Hematopoietic multipotent progenitor cell treated with erythropoietin and hydrocortisone succinate and interleukin-3 and kit ligand, for 17 days (in vitro differentiated cells): Measurements from ENCODE around the gene ANGPT4.
"Not testable (repeated sequence)": the region's sequence is repeated elsewhere in the genome, so short reads cannot be mapped to it uniquely, and the experiment has no call there.

Experiments
- DNase-seq: peaks from one replicate; pipeline ENCODE4 v3.0.0-alpha.2; 2015; ENCODE audit warnings: low spot score

The ANGPT4 gene

DNA sequence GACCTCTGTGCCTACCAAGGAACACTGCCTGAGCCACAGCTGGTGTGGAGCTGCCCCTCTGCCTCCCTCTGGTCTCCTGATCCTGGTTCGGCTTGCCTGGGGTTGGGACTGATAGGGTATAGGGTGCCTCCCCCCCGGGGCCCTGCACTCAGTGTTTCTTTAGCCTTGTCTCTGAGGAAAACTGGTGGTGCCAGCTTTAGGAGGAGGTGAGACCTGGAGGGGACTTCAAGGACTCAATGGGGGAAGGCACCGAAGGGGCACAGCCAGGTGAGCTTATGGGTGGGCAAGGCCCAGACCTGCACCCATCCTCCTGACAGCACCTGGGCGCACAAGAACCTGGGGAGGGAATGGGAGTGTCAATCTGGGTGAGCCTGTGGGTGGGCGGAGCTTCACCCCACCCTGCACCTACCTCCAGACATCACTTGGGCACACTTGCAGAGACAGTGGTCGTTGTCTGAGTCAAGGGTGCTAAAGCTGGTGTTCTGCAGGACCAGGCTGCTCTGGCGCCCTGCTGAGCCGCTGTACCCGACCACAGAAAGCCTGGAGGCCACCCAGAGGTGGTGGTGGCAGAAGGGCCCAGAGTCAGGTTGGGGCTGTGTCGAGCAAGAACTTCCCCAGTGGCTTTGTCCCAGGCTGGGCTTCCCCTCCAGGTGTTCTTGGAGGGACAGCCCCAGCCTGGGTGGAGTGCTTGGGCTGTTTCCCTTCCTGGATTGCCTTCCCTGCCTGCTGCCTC lies 42.1 kb downstream of the ANGPT4 start:
- no peak for DNase-seq

DNA sequence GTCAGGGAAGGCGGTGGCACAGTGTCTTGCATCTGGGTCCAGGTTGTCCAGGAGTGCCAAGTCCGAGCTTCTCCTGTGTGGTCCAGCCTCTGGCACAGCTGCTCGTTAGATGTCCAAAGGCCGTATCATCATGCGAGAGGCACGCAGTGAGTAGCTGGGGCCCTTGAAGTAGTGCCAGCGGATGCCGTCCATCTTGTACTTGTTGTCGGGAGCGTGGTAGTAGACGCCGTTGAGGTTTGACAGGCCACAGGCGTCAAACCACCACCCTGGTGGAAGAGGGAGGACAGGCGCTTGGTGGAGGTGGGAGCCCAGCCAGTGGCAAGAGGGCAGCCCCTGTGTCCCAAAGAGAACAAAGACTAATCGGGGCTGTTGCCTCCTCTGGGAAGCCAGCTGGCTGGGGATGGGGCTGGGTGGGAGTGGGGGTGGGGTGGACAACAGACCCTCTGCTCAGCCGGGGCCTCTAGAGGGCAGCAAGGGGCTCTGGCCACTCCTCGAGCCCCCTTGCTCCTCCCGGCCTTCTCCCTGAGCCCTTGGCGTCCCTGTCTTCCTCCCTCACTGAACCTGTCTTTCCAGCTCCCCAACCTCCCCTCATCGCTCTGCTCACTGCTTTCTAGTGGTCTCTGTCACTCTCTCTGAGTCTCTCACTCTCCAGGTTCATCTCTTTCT lies 43.1 kb downstream of the ANGPT4 start:
- DNase-seq = no peak

GRCh38 chr20:871948-872347 lies 44.2 kb downstream of the ANGPT4 start:
- DNase-seq = no peak

GRCh38 chr20:871436-871835 lies 44.7 kb downstream of the ANGPT4 start:
- no peak for DNase-seq

DNA sequence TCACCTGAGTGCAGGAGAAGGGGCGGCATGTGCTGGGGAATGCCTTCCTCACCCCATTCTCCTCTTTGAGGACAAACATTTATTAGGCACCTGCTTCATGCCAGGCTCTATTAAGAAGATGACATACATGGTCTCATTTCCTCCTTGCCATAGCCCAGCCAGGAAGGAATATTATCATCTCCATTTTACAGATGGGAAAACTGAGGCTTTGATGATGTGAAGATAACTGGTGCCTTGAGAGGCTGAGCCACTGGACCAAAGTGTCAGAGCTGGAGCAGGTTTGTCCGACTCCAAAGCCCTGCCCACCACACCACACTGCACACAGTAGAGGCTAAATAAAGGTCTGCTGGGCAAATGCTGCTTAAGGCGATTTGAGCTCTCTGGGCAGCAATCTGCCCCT lies 45.4 kb downstream of the ANGPT4 start:
- no peak for DNase-seq

- no peak for DNase-seq
Measured at GRCh38 chr20:869606-870005, 46.5 kb downstream of the ANGPT4 start.

DNA sequence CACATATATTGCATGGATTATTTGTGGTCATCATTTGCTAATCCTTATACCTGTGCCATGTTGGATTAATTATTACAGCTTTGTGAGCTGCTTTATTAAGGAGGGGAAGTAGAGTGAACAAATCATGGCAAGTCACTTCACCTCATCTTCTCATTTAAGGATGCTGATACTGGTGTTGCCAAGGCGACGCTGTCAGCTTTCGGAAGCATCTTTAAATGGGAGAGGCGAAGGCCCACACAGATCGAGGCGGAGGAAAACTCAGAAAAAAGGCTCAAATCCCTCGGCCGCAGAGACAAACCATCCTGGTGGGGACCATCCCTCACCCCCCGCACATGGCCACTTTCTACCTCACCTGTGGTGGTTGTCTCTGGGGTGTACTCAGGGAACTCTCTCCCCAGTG lies 47.9 kb downstream of the ANGPT4 start:
- no peak for DNase-seq

DNA sequence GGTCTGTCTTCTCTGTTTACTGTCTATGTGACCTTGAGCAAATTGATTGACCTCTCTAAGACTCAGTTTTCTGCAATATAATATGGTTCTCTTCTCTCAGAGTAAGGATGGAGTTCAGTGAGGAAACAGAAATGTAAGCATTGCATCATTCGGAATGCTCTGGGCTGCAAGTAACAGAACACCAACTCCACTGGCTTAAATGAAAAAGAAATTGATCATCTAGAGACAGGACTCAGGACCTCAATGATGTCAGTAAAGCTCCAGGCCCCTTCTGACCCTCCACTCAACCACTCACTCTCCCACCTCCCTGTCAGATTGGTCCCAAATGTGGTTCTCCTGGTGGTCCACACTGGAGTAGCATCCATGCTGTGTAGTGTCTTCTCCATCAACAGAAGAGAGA lies 50.7 kb downstream of the ANGPT4 start:
- DNase-seq = no peak

DNA sequence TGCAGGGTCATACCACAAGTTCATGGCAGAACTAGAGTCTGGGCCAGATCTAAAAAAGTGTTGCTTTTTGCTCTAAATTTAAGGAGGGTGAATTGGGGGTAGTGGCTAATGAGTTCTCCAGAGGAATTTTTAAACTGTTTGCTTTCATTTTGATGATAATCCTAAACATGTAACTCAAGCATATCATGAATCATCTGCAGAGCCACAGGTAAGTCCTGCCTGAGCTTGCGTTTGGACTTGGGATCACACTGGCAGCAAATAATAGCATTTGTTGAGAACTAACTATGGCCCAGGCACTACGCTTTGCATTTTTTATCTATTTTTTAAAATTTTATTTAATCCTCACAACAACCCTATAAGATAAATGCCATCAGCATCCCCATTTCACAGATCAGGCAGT lies 55.2 kb downstream of the ANGPT4 start:
- DNase-seq = no peak

- DNase-seq = no peak
Measured at GRCh38 chr20:859751-860231, 56.3 kb downstream of the ANGPT4 start.

DNA sequence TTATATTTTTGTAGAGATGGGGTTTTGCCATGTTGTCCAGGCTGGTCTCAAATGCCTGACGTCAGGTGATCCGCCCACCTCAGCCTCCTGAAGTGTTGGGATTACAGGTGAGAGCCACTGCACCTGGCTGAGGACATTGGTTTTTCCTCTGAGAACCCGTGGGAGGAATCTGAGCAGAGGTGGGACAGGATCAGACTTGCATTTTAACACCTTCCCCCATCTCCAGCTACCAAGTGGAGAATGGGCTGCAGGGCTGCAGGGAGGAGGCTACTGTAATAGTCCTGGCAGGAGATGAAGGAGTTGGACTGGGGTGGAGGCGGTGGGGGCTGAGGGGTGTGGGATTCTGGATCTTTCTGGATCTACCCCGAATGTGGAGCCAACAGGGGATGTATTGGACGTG lies 58.1 kb downstream of the ANGPT4 start:
- no peak for DNase-seq

GRCh38 chr20:856361-856775 lies 59.8 kb downstream of the ANGPT4 start:
- DNase-seq = no peak

DNA sequence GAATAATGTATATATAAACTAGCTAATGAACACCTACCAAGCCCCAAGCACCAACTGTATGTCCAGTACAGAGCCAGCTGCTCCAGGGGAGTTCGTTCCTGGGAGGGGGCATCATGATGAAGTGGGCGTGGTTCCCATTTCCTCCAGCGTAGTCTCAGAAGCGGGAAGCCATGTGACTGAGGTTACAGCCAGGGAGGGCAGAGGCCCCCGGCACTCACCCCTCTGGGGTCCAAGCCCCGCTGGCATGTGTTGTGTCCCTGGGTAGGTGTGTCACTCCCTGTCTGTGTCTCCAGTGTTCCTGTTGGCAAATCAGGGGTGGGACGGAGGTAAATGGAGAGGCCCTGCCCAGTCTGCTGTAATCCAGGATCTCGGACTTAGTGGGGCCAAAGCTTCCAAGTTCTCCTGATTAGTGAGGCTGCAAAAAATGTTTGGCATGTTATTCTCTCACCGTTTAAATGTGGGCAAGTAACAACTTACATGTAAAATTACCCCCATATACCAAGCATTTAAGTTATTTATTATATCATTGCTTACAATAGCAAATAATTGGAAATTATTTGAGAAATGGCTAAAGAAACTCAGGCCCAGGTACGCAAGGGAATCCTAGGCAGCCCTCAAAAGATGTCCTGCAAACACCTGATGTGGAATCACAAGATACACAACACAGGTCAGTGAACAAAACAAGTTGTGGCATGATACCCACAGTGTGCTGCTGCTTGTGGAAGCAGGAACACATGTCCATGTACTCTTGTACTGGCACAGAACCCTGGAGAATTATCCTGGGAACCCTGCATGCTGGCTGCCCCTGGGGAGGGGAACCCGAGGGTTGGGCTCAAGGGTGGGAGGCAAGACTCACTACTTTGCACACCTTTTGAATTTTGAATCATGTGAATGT lies 60.4 kb downstream of the ANGPT4 start:
- DNase-seq = no peak

GRCh38 chr20:854601-855000 lies 61.5 kb downstream of the ANGPT4 start:
- no peak for DNase-seq

GRCh38 chr20:853406-853996 lies 62.6 kb downstream of the ANGPT4 start:
- no peak for DNase-seq

DNA sequence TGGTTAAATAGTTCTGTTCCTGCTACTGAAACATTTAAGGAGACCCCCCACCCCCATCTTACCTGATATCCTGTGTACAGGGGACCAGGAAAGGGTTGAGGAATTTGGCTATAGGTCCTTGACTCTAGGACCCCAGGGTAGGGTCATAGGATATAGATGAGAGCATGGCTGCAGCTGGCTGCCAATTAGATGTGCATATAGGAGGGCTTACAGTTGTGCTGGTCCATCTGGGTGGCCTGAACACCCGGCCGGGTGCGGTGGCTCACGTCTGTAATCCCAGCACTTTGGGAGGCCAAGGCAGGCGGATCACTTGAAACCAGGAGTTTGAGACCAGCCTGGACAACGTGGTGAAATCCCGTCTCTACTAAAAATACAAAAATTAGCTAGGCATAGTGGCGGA lies 67.4 kb downstream of the ANGPT4 start:
- DNase-seq = not testable (repeated sequence)

DNA sequence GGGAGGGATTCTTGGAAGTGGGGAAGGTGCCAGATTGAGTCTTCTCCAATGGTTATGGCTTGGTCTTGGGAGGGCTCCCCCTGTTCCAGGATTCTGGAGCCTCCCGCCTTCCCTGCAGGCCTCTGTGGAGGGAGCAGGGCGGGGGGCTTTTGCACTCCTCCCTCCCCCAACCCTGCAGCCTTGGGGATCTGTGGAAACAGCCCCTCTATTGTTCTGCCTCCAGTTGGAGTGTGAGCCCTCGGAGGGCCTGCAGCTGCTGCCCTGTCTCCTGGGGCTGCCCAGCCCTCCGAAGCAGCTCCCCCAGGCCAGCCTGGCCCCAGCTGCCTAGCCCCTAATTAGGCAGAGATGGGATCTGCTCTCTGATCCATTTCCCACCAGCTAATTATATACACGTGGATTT lies 67.9 kb downstream of the ANGPT4 start:
- no peak for DNase-seq

DNA sequence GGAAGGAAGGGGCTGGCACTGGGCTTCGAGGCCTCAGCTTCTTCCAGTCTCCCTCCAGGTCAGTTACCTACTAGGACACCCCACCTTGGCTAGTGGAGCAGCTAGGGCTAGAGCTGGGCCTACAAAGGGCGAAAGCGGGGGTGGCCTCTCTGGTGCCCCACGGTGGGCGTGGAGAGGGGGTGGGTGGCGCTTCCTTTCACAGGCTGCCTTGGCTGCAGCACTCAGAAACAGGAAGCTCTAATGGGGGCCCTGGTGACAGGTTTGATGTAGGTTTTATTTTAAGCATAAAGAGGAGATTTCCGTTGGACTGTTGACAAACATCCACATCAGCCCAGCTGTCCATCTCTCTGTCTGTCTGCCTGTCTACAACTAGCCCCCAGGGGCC lies 69.2 kb downstream of the ANGPT4 start:
- DNase-seq = no peak

DNA sequence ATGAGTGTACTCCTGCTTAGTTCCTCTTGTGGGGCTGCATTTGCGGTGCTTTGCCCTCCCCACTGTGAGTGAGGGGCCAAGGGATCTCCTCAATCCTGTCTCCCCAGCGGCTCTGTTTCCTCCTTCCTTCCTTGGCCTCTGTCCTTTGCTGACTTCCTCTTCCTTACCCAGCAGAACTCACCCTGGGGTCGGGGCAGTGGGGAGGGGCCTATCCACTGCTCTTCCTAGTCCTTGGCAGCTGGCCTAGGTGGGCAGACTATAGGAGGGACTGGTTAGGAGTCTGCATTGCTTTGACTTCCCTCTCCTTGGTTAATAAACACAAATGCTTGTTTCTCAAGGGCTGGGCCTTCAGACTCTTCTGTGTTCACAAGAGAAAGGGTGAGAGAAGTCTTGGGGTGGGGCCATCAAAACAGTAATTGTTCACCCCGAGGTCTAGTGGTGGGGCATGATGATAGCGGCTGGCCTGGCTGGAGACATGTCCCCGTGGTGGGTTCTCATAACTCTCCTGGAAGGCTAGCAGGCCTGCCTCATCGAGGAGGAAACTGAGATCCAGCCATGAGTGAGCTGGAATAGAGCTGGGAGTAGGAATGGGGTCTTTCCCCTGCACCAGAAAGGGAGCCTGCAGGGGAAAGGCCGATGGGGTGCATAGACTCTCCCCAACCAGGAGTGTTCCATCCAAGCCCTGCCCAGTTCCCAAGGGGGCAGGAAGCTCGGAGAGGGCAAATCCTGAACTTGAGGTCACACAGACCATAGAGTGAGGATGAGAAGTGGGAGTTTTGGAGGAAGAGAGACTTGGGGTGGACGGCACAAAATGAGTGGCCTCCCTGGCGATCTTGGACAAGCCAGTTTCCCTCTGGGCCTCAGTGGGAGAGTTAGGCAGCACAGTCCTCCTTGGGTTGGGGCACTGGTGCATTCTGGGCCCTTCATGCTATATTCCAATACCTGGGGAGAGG lies 69.9 kb downstream of the ANGPT4 start:
- no peak for DNase-seq

DNA sequence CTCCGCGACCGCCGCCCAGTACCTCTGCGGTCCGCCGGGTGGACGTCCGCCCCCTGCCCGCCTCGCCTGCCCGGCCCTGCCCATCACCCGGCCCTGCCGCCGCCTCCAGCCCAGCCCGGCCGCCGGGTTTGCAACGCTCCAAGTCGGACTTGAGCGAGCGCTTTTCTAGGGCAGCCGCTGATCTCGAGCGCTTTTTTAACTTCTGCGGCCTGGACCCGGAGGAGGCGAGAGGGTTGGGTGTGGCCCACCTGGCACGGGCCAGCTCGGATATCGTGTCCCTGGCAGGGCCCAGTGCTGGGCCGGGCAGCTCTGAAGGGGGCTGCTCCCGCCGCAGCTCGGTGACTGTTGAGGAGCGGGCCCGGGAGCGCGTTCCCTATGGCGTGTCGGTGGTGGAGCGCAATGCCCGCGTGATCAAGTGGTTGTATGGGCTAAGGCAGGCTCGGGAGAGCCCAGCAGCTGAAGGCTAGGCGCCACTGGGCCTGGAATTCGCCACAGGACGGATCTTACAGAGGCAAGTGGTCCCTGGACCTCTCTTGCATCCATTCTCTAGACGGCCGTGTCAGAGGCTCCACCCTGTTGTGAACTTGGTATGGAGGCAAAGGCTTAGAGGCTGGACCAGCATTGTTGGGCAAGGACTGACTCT lies 70.8 kb downstream of the ANGPT4 start:
- peak; percentile 32 for DNase-seq
